GM12892 (cell line): ENCODE measurements around the gene SHISA6.

ENCODE experiments used
- DNase-seq: peaks from one replicate; pipeline ENCODE4 v3.0.0; 2011; ENCODE audit not compliant: insufficient read length
- FAIRE-seq: peaks from 2 replicates; lab custom pipeline; 2011; peaks lifted over from hg19 to GRCh38; lab: Jason Lieb, UNC
- POLR2A ChIP-seq: IDR thresholded peaks from 2 replicates; pipeline ENCODE4 v1.6.1; 2011; ENCODE audit warnings: low read depth, low read length, control low read depth
- POLR2AphosphoS5 ChIP-seq: IDR thresholded peaks from 2 replicates; pipeline ENCODE4 v1.6.1; 2011; ENCODE audit warnings: low read depth, low read length, control low read depth
- TAF1 ChIP-seq: IDR thresholded peaks from 2 replicates; pipeline ENCODE4 v1.6.1; 2011; ENCODE audit warnings: low read depth, mild to moderate bottlenecking, control low read depth, low read length, borderline replicate concordance

SHISA6 gene

GRCh38 chr17:11454096-11454495 lies 213.1 kb downstream of the SHISA6 start:
- DNase-seq (no peak), FAIRE-seq (no peak)
- TF ChIP-seq POLR2AphosphoS5 (no peak), POLR2A (no peak), TAF1 (no peak)

DNA sequence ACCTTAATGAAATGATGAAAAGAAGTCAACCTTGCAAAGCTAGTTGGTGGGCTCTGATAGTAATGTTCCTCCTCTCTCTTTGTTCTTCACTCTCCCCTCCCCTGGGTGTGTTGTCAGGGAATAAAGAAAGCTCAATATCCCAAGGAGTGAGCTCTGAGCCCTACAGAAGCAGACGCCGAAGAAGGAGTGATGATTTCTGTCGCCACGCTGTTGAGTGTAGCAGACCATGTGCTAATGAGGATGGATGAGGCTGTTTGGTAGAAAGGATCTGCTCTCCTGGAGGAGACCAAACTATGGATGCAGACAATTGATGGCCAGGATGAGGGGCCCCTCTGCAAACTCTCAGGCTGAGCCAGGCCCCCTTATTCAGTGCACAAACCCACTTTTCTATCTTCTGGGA lies 217.3 kb downstream of the SHISA6 start:
- DNase-seq (no peak), FAIRE-seq (no peak)
- no peak for TF ChIP-seq POLR2AphosphoS5
- no peak for TF ChIP-seq TAF1
- no peak for TF ChIP-seq POLR2A

- FAIRE-seq, result no peak
- TF ChIP-seq TAF1 (no peak), POLR2AphosphoS5 (no peak), POLR2A (no peak)
- DNase-seq, result no peak
Observed at GRCh38 chr17:11459861-11460331, 218.9 kb downstream of the SHISA6 start.

- no peak for FAIRE-seq
- no peak for DNase-seq
- TF ChIP-seq POLR2A, result no peak
- no peak for TF ChIP-seq POLR2AphosphoS5
- no peak for TF ChIP-seq TAF1
Observed at GRCh38 chr17:11461993-11462548, 221.1 kb downstream of the SHISA6 start.

DNA sequence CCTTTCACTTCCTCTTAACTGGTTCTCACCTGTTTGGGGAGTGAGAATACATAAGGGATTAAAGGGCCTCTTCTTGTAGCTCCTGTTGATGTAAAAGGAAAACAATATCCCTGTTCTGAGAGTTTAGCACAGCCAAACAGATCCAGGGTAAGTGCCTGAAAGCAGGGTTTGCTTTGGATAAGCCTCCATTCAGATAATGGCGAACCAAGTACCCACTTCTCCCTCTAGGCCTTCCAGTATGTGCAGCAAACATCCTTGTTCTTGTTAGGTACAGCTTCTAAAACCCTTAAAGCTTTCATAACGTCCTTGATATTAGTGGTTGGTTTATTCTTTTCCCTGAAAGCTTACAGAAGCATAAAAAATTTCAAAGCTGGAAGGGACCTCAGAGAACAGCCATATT lies 226.6 kb downstream of the SHISA6 start:
- DNase-seq (no peak), FAIRE-seq (no peak)
- no peak for TF ChIP-seq POLR2AphosphoS5
- no peak for TF ChIP-seq POLR2A

DNA sequence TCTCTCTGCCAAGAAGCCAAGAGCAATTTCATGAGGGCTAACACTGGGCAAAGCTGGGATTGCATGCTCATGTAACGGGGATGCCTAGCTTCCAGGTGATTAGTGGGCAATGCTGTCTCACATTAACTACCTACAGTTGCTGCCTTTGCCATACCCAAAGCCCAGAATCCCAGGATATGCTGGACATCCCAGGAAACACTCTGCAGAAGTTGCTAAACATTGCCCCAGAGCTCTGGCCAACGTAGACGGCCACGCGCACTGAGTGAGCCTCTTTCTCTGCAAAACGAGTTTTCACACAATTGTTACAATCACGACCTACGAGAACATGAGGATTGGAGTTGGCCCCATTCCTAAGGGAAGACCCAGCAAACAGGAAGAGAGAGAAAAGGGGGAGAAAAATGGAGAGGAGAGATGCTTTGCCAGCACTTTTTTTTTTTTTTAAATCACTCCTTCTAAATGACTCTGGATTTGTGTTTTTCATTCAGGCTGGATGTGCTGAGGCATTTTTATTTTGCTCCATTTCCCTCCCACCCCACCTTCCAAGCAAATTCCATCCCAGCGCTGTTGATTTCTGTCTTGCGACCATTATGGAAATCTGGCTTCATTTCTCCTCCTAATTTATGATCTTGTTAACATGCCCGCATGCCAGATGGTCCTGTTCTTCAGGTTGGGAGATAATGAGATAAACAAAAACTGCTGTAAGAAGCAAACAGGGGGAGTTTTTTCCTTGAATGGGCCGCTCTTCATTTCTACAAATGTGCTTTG lies 244.5 kb downstream of the SHISA6 start:
- FAIRE-seq (no peak), DNase-seq (no peak)
- TF ChIP-seq TAF1 (no peak), POLR2AphosphoS5 (no peak), POLR2A (no peak)

DNA sequence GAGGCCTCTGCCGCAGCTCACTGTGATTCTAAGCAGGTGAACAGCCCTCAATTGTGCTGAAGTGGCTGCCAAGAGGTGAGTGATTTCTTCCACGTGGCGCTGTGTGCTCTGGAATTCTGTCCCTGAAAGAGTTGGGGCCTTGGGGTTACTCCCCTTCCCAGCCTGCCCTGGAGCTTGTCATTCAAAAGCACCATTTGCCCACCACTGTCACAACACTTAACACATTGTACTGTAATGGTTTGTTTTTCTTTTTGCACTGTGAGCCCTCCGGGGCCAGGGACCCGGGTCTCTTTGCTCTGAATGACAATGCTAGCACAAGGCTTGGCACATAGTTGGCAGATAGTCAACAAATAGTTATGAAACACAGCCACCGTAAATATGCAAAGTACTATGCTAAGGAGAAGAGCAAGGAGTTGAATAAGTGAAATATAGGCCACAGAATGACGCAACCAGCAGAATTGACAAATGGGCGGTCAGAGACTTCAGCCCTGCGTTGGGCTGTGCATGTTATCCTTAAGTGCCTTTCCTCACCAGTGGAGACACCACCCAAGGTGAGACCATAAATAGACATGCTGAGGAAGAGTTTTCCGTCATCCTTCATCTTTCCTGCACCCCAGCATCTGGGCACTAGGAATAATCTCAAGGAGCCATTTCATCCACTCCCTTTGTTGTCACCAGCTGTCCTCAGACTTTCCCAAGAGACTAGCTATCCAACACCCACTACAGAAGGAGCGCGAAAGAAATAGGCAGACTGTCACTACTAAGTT lies 245.3 kb downstream of the SHISA6 start:
- DNase-seq (no peak), FAIRE-seq (no peak)
- TF ChIP-seq POLR2AphosphoS5, result no peak
- no peak for TF ChIP-seq TAF1
- TF ChIP-seq POLR2A, result no peak

GRCh38 chr17:11486868-11487310 lies 245.9 kb downstream of the SHISA6 start:
- TF ChIP-seq TAF1, result no peak
- no peak for TF ChIP-seq POLR2A
- no peak for TF ChIP-seq POLR2AphosphoS5
- DNase-seq, result no peak
- FAIRE-seq, result no peak

- DNase-seq (no peak), FAIRE-seq (no peak)
- TF ChIP-seq POLR2A (no peak), TAF1 (no peak), POLR2AphosphoS5 (no peak)
Observed at GRCh38 chr17:11487469-11487868, 246.5 kb downstream of the SHISA6 start.

GRCh38 chr17:11488407-11488806 lies 247.4 kb downstream of the SHISA6 start:
- DNase-seq (no peak), FAIRE-seq (no peak)
- TF ChIP-seq POLR2A, result no peak
- TF ChIP-seq POLR2AphosphoS5, result no peak
- TF ChIP-seq TAF1, result no peak

DNA sequence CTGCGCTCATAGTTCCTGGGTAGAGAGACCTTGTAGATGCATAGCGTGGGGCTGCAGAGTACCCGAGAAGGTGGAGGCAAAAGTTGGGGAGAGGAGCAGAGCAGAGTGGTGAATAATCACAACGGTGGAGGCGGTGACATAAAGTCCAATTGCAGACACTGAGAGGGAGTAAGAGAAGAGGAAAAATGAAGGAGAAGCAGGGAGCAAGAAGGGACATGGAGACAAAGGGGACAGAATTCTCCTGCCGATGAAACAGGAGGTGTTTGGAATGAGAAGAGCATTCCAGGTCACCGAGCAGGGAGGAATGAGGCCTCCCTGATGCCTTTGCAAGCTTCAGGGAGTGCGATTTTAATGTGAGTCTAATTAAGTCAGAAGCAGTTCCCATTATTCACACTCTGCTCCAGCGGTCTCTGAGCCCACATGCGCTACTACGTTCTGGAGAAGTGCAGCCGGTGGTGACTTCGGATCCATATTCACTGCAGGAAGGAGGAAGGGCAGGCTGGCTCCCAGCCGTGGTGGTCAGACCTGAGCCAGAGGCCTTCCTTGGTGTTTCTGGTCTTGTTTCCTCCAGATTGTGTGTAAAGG lies 249.2 kb downstream of the SHISA6 start:
- TF ChIP-seq POLR2AphosphoS5, result no peak
- no peak for TF ChIP-seq POLR2A
- TF ChIP-seq TAF1, result no peak
- no peak for DNase-seq
- no peak for FAIRE-seq

- TF ChIP-seq POLR2A (no peak), TAF1 (no peak), POLR2AphosphoS5 (no peak)
- DNase-seq, result no peak
- no peak for FAIRE-seq
Observed at GRCh38 chr17:11492511-11492910, 251.5 kb downstream of the SHISA6 start.
